Neuronal stem cell (in vitro differentiated cells): ENCODE measurements around the gene DPH2.

Source experiments
- DNase-seq: peaks from one replicate; pipeline ENCODE4 v3.0.0-alpha.2; 2013; ENCODE audit warnings: low spot score
- H2AFZ ChIP-seq: one replicate; pipeline ENCODE4 v1.6.1; 2013; ENCODE audit warnings: mild to moderate bottlenecking, low read length, inconsistent platforms
- H2AK5ac ChIP-seq: 2 replicates; pipeline ENCODE4 v1.6.1; 2013; ENCODE audit warnings: low read depth, mild to moderate bottlenecking, inconsistent platforms, low read length, moderate library complexity, mixed read lengths
- H2BK120ac ChIP-seq: 2 replicates; pipeline ENCODE4 v1.6.1; 2013; ENCODE audit warnings: low read depth, mild to moderate bottlenecking, inconsistent platforms, low read length, moderate library complexity, mixed read lengths
- H2BK12ac ChIP-seq: one replicate; pipeline ENCODE4 v1.6.1; 2013; ENCODE audit warnings: low read length, inconsistent platforms
- H2BK15ac ChIP-seq: 2 replicates; pipeline ENCODE4 v1.6.1; 2013; ENCODE audit warnings: mild to moderate bottlenecking, low read length, inconsistent platforms, mixed read lengths
- H2BK5ac ChIP-seq: one replicate; pipeline ENCODE4 v1.6.1; 2013; ENCODE audit warnings: inconsistent platforms, mild to moderate bottlenecking, low read length, moderate library complexity
- H3K14ac ChIP-seq: one replicate; pipeline ENCODE4 v1.6.1; 2013; ENCODE audit warnings: low read length, inconsistent platforms
- H3K18ac ChIP-seq: 2 replicates; pipeline ENCODE4 v1.6.1; 2013; ENCODE audit warnings: low read length, inconsistent platforms
- H3K23ac ChIP-seq: 2 replicates; pipeline ENCODE4 v1.6.1; 2013; ENCODE audit warnings: low read depth, mild to moderate bottlenecking, mixed read lengths, low read length, inconsistent platforms; ENCODE audit not compliant: poor library complexity
- H3K27ac ChIP-seq: replicated peaks from 3 replicates; pipeline ENCODE4 v1.5.1; 2013; ENCODE audit warnings: low read length, inconsistent platforms
- H3K27me3 ChIP-seq, 3 experiments: 2 replicates each; pipeline ENCODE4 v1.6.1; 2013; ENCODE audit warnings: low read length in 3 of 3, mild to moderate bottlenecking in 2 of 3, inconsistent platforms in 1 of 3, low read depth in 1 of 3, mixed read lengths in 1 of 3, moderate library complexity in 1 of 3; ENCODE audit not compliant: control insufficient read depth in 3 of 3, insufficient read depth in 3 of 3
- H3K36me3 ChIP-seq, 2 donors: replicated peaks in 1 of 2; 2 replicates each; pipeline ENCODE4 v1.6.1; 2013; ENCODE audit warnings: low read length in 2 of 2; ENCODE audit not compliant: control insufficient read depth in 2 of 2, insufficient read depth in 2 of 2
- H3K4ac ChIP-seq: 2 replicates; pipeline ENCODE4 v1.6.1; 2013; ENCODE audit warnings: inconsistent platforms, mild to moderate bottlenecking, low read length, moderate library complexity
- H3K4me1 ChIP-seq, 2 donors: 1 replicate in 1 of 2; 2 replicates in 1 of 2; pipeline ENCODE4 v1.6.1; 2013; ENCODE audit warnings: low read length in 2 of 2, low read depth in 1 of 2; ENCODE audit not compliant: control insufficient read depth in 2 of 2, insufficient read depth in 1 of 2
- H3K4me2 ChIP-seq: one replicate; pipeline ENCODE4 v1.6.1; 2013; ENCODE audit warnings: mild to moderate bottlenecking, low read length, inconsistent platforms; ENCODE audit not compliant: insufficient read depth, poor library complexity, severe bottlenecking
- H3K4me3 ChIP-seq, 2 donors: 2 replicates each; pipeline ENCODE4 v1.5.1; 2013; ENCODE audit warnings: low read length in 2 of 2, mild to moderate bottlenecking in 2 of 2, inconsistent platforms in 1 of 2, moderate library complexity in 1 of 2
- H3K79me1 ChIP-seq: one replicate; pipeline ENCODE4 v1.6.1; 2013; ENCODE audit warnings: low read depth, mild to moderate bottlenecking, inconsistent platforms, low read length, moderate library complexity
- H3K9ac ChIP-seq: one replicate; pipeline ENCODE4 v1.6.1; 2013; ENCODE audit warnings: mild to moderate bottlenecking, low read depth, low read length, inconsistent platforms; ENCODE audit not compliant: poor library complexity
- H3K9me3 ChIP-seq, 2 donors: replicated peaks in 1 of 2; 2 replicates each; pipeline versions ENCODE3 to v1.6.1; 2013; ENCODE audit warnings: low read length in 2 of 2, mild to moderate bottlenecking in 2 of 2, inconsistent platforms in 1 of 2, low read depth in 1 of 2, mixed read lengths in 1 of 2, moderate library complexity in 1 of 2; ENCODE audit not compliant: control insufficient read depth in 2 of 2, insufficient read depth in 1 of 2
- H4K8ac ChIP-seq: one replicate; pipeline ENCODE4 v1.6.1; 2013; ENCODE audit warnings: low read depth, mild to moderate bottlenecking, inconsistent platforms, low read length, moderate library complexity
- H4K91ac ChIP-seq: one replicate; pipeline ENCODE4 v1.6.1; 2013; ENCODE audit warnings: low read length, low read depth, mild to moderate bottlenecking, inconsistent platforms; ENCODE audit not compliant: poor library complexity
- WGBS, 2 donors: extraction: QIAGEN DNeasy Blood & Tissue Kit; methylation state at CpG; one replicate each; pipeline ENCODE4 v1.1.7; 2013; ENCODE audit warnings: missing lambda C conversion rate in 2 of 2, mixed read lengths in 1 of 2; ENCODE audit not compliant: insufficient read length in 2 of 2, insufficient replicate concordance in 1 of 2; ENCODE audit errors: extremely low coverage in 2 of 2; 5-methylcytosine and 5-hydroxymethylcytosine counted together

Gene DPH2

DNA sequence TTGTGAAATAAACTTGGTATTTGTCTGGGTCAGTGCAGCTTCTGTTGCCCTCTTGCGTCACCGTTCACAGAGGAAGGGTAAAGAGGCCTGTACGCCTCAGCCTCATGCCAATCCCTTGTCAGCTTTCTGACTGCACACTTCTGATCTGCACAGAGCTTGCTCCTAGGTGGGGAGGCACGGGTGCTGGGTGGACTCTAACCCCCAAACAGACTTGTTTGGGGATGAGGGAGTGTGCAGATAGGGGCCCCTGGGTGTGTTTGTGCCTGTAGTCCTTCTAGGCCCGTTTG, 8.4 kb downstream of the DPH2 start:
- no peak overlapping the region for H3K27ac ChIP-seq
- peaks cover 32 to 59% of the 10 kb centered on the region in 2 donors for H3K36me3 ChIP-seq
- H3K4me3 ChIP-seq: peak overlapping the region in 1 of 2 donors; percentile 72

GRCh38 chr1:43978551-43979260, 8.9 kb downstream of the DPH2 start, which contains the start of gene B4GALT2:
Gene B4GALT2, plus strand, starts transcription at chr1:43979210. Its CDS starts 1,951 bp downstream, at chr1:43981161.
- H2AK5ac ChIP-seq: peak within 1 kb of the TSS; percentile 90
- peak within 1 kb of the TSS; percentile 96 for H3K18ac ChIP-seq
- H3K27ac ChIP-seq: peak within 1 kb of the TSS; percentile 16
- WGBS, 2 donors: no CpG with 5 or more reads among the region's 54 CpGs
- no peak within 1 kb of the TSS for H2BK15ac ChIP-seq
- peak within 1 kb of the TSS; percentile 93 for H3K9ac ChIP-seq
- H3K4ac ChIP-seq: peak within 1 kb of the TSS; percentile 26
- peaks cover 40% of the 10 kb centered on the region for H3K79me1 ChIP-seq
- peak within 1 kb of the TSS; percentile 33 for H2BK120ac ChIP-seq
- peaks cover 19 to 27% of the 10 kb centered on the region in 2 donors for H3K4me1 ChIP-seq
- H3K4me2 ChIP-seq: peak within 1 kb of the TSS; percentile 89
- H2BK12ac ChIP-seq: no peak within 1 kb of the TSS
- no peak for DNase-seq
- no peaks in the 10 kb centered on the region for H3K27me3 ChIP-seq
- H4K91ac ChIP-seq: no peak within 1 kb of the TSS
- H3K36me3 ChIP-seq: peaks cover 32 to 59% of the 10 kb centered on the region in 2 donors
- no peak within 1 kb of the TSS for H4K8ac ChIP-seq
- no peaks in the 10 kb centered on the region for H3K9me3 ChIP-seq
- peak within 1 kb of the TSS; percentile 83 for H2BK5ac ChIP-seq
- H3K14ac ChIP-seq: peak within 1 kb of the TSS; percentile 97
- peak within 1 kb of the TSS; percentile 72 to 91 for H3K4me3 ChIP-seq
- peak within 1 kb of the TSS; percentile 91 for H2AFZ ChIP-seq
- H3K23ac ChIP-seq: peak within 1 kb of the TSS; percentile 87

More for the DNA sequence above, 8.4 kb downstream of the DPH2 start:
- no peak overlapping the region for H2BK120ac ChIP-seq
- H3K23ac ChIP-seq: no peak overlapping the region
- H2AFZ ChIP-seq: no peak overlapping the region
- H3K79me1 ChIP-seq: peaks cover 40% of the 10 kb centered on the region
- no peak for DNase-seq
- no peak overlapping the region for H4K91ac ChIP-seq
- H3K14ac ChIP-seq: no peak overlapping the region
- no CpG with 5 or more reads among the region's 5 CpGs for WGBS, 2 donors
- no peak overlapping the region for H4K8ac ChIP-seq
- H2BK15ac ChIP-seq: no peak overlapping the region
- H2BK5ac ChIP-seq: peak overlapping the region; percentile 83
- H3K27me3 ChIP-seq: no peaks in the 10 kb centered on the region
- H3K4ac ChIP-seq: no peak overlapping the region
- H3K4me1 ChIP-seq: peaks cover 19 to 27% of the 10 kb centered on the region in 2 donors
- peak overlapping the region; percentile 36 for H2AK5ac ChIP-seq
- no peak overlapping the region for H2BK12ac ChIP-seq
- no peaks in the 10 kb centered on the region for H3K9me3 ChIP-seq
- peak overlapping the region; percentile 88 for H3K9ac ChIP-seq
- H3K4me2 ChIP-seq: peak overlapping the region; percentile 89
- H3K18ac ChIP-seq: no peak overlapping the region

DNA sequence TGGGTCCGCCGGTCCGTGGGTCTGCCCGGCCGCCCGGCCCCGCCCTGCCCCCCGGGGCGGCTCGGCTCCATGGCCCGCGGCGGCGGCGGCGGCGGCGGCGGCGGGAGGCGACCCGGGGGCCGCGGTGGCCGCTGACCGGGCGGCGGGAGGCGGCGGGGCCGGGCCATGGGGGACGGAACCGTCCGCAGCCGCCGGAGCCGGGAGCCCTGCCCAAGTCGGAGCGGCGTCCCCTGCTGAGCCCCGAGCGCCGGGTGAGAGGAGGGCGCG, 9.4 kb downstream of the DPH2 start:
- H3K27me3 ChIP-seq: no peaks in the 10 kb centered on the region
- no peak overlapping the region for H2BK120ac ChIP-seq
- H3K4me3 ChIP-seq: peak overlapping the region; percentile 72 to 83
- no peaks in the 10 kb centered on the region for H3K9me3 ChIP-seq
- H2BK5ac ChIP-seq: no peak overlapping the region
- peak overlapping the region; percentile 53 for H3K23ac ChIP-seq
- H3K9ac ChIP-seq: no peak overlapping the region
- H3K79me1 ChIP-seq: peaks cover 40% of the 10 kb centered on the region
- peak overlapping the region; percentile 86 for H2AFZ ChIP-seq
- no CpG with 5 or more reads among the region's 45 CpGs for WGBS, 2 donors
- no peak overlapping the region for H3K27ac ChIP-seq
- peak overlapping the region; percentile 97 for H3K14ac ChIP-seq
- no peak overlapping the region for H2BK15ac ChIP-seq
- H4K8ac ChIP-seq: no peak overlapping the region
- no peak for DNase-seq
- H3K18ac ChIP-seq: peak overlapping the region; percentile 93
- H3K4me2 ChIP-seq: peak overlapping the region; percentile 89
- no peak overlapping the region for H2BK12ac ChIP-seq
- H3K36me3 ChIP-seq: peaks cover 33 to 63% of the 10 kb centered on the region in 2 donors
- H4K91ac ChIP-seq: no peak overlapping the region
- H3K4ac ChIP-seq: no peak overlapping the region
- H2AK5ac ChIP-seq: no peak overlapping the region
- H3K4me1 ChIP-seq: peaks cover 19 to 27% of the 10 kb centered on the region in 2 donors

- peak overlapping the region; percentile 93 for H3K18ac ChIP-seq
- H2AK5ac ChIP-seq: peak overlapping the region; percentile 90
- H3K27ac ChIP-seq: no peak overlapping the region
- H3K9ac ChIP-seq: peak overlapping the region; percentile 93
- no peak overlapping the region for H2BK12ac ChIP-seq
- H2BK120ac ChIP-seq: peak overlapping the region; percentile 33
- H3K4ac ChIP-seq: peak overlapping the region; percentile 26
- peaks cover 41% of the 10 kb centered on the region for H3K79me1 ChIP-seq
- no peak overlapping the region for H2BK5ac ChIP-seq
- H2AFZ ChIP-seq: peak overlapping the region; percentile 86
- H2BK15ac ChIP-seq: no peak overlapping the region
- DNase-seq: no peak
- H3K23ac ChIP-seq: peak overlapping the region; percentile 87
- no peaks in the 10 kb centered on the region for H3K9me3 ChIP-seq
- H3K4me3 ChIP-seq: peak overlapping the region; percentile 72 to 83
- peak overlapping the region; percentile 89 for H3K4me2 ChIP-seq
- H3K36me3 ChIP-seq: peaks cover 35 to 68% of the 10 kb centered on the region in 2 donors
- H3K4me1 ChIP-seq: peaks cover 19 to 27% of the 10 kb centered on the region in 2 donors
- H4K8ac ChIP-seq: no peak overlapping the region
- no peaks in the 10 kb centered on the region for H3K27me3 ChIP-seq
- peak overlapping the region; percentile 97 for H3K14ac ChIP-seq
- H4K91ac ChIP-seq: no peak overlapping the region
- WGBS, 2 donors: no CpG with 5 or more reads among the region's 45 CpGs
Measured at GRCh38 chr1:43979528-43980254, 9.9 kb downstream of the DPH2 start.
